ENCODE results near the gene C2orf74.

GRCh38 chr2:61162721-61163120, 733 bp downstream of the C2orf74 start:
- TF ChIP-seq ERF (CRISPR knock-in tag; IDR thresholded peaks at IDR 0.05) (no peak), BMI1 (IDR thresholded peaks at IDR 0.05; ENCODE audit: low read length) (no peak), MXI1 (IDR thresholded peaks at IDR 0.05; ENCODE audit: low read depth, low read length) (no peak), SPI1 (IDR thresholded peaks at IDR 0.05; ENCODE audit: borderline replicate concordance, low read depth, low read length) (no peak), CTCF (IDR thresholded peaks at IDR 0.05 in 2 of 3, conservative IDR thresholded peaks at IDR 0.05 in 1 of 3; ENCODE audit: insufficient read depth in 2 of 3, low read depth in 1 of 3, low read length in 3 of 3) (no peak), BDP1 (IDR thresholded peaks at IDR 0.05; ENCODE audit: insufficient read depth, insufficient read length) (no peak), RCOR1 (IDR thresholded peaks at IDR 0.05; ENCODE audit: borderline replicate concordance in 1 of 2, low read depth in 2 of 2, low read length in 2 of 2) (no peak), EGR1 (conservative IDR thresholded peaks at IDR 0.05) (no peak)
- TF ChIP-seq, protein P1, sequence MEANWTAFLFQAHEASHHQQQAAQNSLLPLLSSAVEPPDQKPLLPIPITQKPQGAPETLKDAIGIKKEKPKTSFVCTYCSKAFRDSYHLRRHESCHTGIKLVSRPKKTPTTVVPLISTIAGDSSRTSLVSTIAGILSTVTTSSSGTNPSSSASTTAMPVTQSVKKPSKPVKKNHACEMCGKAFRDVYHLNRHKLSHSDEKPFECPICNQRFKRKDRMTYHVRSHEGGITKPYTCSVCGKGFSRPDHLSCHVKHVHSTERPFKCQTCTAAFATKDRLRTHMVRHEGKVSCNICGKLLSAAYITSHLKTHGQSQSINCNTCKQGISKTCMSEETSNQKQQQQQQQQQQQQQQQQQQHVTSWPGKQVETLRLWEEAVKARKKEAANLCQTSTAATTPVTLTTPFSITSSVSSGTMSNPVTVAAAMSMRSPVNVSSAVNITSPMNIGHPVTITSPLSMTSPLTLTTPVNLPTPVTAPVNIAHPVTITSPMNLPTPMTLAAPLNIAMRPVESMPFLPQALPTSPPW (CRISPR knock-in tag; IDR thresholded peaks at IDR 0.05) = no peak
